Hepatocyte (in vitro differentiated cells): Measurements from ENCODE around the gene SCN2B.

Source experiments
- EZH2 ChIP-seq: fragments of 200-600 bp; sonication (generic); IDR thresholded peaks from 2 replicates; pipeline ENCODE4 v1.6.1; 2016; ENCODE audit warnings: antibody characterized with exemption, mild to moderate bottlenecking, borderline replicate concordance
- TF ChIP-seq, protein P1 (sequence below): fragments of 200-600 bp; sonication (generic); IDR thresholded peaks from 2 replicates; pipeline ENCODE4 v1.5.1; 2016; ENCODE audit warnings: antibody characterized with exemption, mild to moderate bottlenecking; ENCODE audit not compliant: poor library complexity

DNA sequence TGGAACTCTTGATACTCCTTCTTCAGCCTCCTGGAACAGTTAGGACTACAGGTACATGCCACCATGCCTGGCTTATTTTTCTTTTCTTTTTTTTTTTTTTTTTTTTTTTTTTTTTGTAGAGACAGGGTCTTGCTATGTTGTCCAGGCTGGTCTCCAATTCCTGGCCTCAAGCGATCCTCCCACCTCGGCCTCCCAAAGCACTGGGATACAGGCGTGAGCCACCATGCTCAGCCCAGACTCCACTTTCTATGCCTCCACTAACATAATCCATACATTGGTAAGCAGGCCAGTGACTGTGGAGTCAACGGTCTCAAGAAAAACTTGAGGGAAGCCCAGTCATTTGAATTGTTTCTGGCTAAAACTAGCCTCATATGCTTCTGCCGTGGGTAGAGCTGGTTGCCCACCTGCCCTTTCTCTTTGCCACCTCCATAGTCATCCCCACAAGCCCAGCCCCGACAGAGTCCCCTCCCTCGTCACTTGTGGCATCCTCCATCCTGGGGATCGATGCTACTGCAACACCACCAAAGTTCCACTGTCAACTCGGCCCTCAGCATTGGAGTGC, 2.4 kb downstream of the SCN2B start:
- TF ChIP-seq, protein P1, sequence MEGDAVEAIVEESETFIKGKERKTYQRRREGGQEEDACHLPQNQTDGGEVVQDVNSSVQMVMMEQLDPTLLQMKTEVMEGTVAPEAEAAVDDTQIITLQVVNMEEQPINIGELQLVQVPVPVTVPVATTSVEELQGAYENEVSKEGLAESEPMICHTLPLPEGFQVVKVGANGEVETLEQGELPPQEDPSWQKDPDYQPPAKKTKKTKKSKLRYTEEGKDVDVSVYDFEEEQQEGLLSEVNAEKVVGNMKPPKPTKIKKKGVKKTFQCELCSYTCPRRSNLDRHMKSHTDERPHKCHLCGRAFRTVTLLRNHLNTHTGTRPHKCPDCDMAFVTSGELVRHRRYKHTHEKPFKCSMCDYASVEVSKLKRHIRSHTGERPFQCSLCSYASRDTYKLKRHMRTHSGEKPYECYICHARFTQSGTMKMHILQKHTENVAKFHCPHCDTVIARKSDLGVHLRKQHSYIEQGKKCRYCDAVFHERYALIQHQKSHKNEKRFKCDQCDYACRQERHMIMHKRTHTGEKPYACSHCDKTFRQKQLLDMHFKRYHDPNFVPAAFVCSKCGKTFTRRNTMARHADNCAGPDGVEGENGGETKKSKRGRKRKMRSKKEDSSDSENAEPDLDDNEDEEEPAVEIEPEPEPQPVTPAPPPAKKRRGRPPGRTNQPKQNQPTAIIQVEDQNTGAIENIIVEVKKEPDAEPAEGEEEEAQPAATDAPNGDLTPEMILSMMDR = no peak
- no peak for TF ChIP-seq EZH2
